HCT116 (cell line): Measurements from ENCODE around the gene GPRC5A. TPM values are rescaled to one million over a fixed set of nuclear protein-coding genes. Genes with fewer than 3 reads are reported as not detected.

Source experiments
- ATAC-seq: fragments of 200-7000 bp; cut with Tn5 transposase; 2 replicates; pipeline ENCODE4 v1.9.1; 2020; ENCODE audit warnings: mild to moderate bottlenecking, moderate library complexity
- BruUV-seq: library from RNA; stranded (reverse); fragments of 400-500 nt; replicated peaks from 2 replicates; lab custom pipeline; 2021; lab: Mats Ljungman, UMichigan
- CTCF ChIA-PET: fragments of 300-600 bp; sonication (Branson Sonifier 250); formaldehyde crosslinking; loops from one replicate; lab custom pipeline; 2021; ENCODE audit warnings: antibody characterized with exemption; lab: Charles Lee
- POLR2A ChIA-PET: fragments of 300-600, 350-600 bp; sonication (Branson Sonifier 250); formaldehyde crosslinking; loops from one replicate; lab custom pipeline; 2021; ENCODE audit warnings: antibody characterized with exemption; lab: Charles Lee
- RAD21 ChIA-PET, 2 experiments: fragments of 300-600 bp; sonication (Branson Sonifier 250); formaldehyde crosslinking; loops; one replicate each; lab custom pipeline; 2023; ENCODE audit warnings: low total read pairs in 2 of 2; ENCODE audit not compliant: uncharacterized antibody in 2 of 2, unreplicated experiment in 2 of 2, low non-redundant PET in 1 of 2; lab: Charles Lee
- DNase-seq: peaks from one replicate; pipeline ENCODE4 v3.0.0-alpha.2; 2010; ENCODE audit warnings: low read depth, low spot score
- H2AFZ ChIP-seq: fragments of 200-600 bp; shearing (Covaris generic), sonication (generic); 2 replicates; pipeline ENCODE4 v1.6.1; 2017; ENCODE audit warnings: low read depth, mixed run types, mixed read lengths, antibody characterized with exemption, low read length; ENCODE audit not compliant: poor library complexity, severe bottlenecking
- H3K27ac ChIP-seq: 2 replicates; pipeline ENCODE4 v1.5.1; 2012; ENCODE audit warnings: low read depth, low read length
- H3K27me3 ChIP-seq: fragments of 200-600 bp; sonication (generic); 2 replicates; pipeline ENCODE4 v1.6.1; 2016; ENCODE audit warnings: mixed run types, low read length, mixed read lengths; ENCODE audit not compliant: insufficient read depth
- H3K36me3 ChIP-seq, 2 experiments: fragments of 200-500 bp in 1 of 2; fragments of 200-600 bp in 1 of 2; sonication (Bioruptor generic) in 1 of 2; sonication (generic) in 1 of 2; 2 replicates each; pipeline versions ENCODE4 v1.5.1 to v1.6.1; 2014 to 2016; ENCODE audit warnings: low read length in 2 of 2, inconsistent platforms in 1 of 2, mixed read lengths in 1 of 2, mixed run types in 1 of 2; ENCODE audit not compliant: insufficient read depth in 2 of 2, control insufficient read depth in 1 of 2
- H3K4me1 ChIP-seq, 2 experiments: fragments of 200-600 bp in 1 of 2; sonication (generic) in 1 of 2; 2 replicates each; pipeline versions ENCODE4 v1.5.1 to v1.6.1; 2012 to 2017; ENCODE audit warnings: low read length in 2 of 2, inconsistent platforms in 1 of 2, mild to moderate bottlenecking in 1 of 2, mixed read lengths in 1 of 2, mixed run types in 1 of 2, moderate library complexity in 1 of 2; ENCODE audit not compliant: insufficient read depth in 2 of 2, control insufficient read depth in 1 of 2
- H3K4me2 ChIP-seq: fragments of 200-600 bp; sonication (generic); 2 replicates; pipeline ENCODE4 v1.6.1; 2017; ENCODE audit warnings: mixed run types, low read length, mixed read lengths
- H3K4me3 ChIP-seq, 2 experiments: fragments of 200-600 bp in 1 of 2; sonication (generic) in 1 of 2; replicated peaks in 1 of 2; 2 replicates each; pipeline ENCODE4 v1.5.1; 2011 to 2016; ENCODE audit warnings: low read length in 2 of 2, control low read depth in 1 of 2, low read depth in 1 of 2, mild to moderate bottlenecking in 1 of 2, mixed read lengths in 1 of 2, mixed run types in 1 of 2
- H3K79me2 ChIP-seq: fragments of 200-600 bp; sonication (generic); 2 replicates; pipeline ENCODE4 v1.6.1; 2017; ENCODE audit warnings: mild to moderate bottlenecking, mixed run types, low read length, moderate library complexity, mixed read lengths; ENCODE audit not compliant: insufficient read depth
- H3K9ac ChIP-seq: fragments of 200-600 bp; sonication (generic); 2 replicates; pipeline ENCODE4 v1.6.1; 2016; ENCODE audit warnings: low read length, mixed read lengths
- H3K9me2 ChIP-seq: fragments of 200-600 bp; sonication (generic), shearing (Covaris generic); 2 replicates; pipeline ENCODE4 v1.6.1; 2017; ENCODE audit warnings: mixed run types, mild to moderate bottlenecking, moderate library complexity; ENCODE audit not compliant: insufficient read depth
- H3K9me3 ChIP-seq, 2 experiments: fragments of 200-500 bp in 1 of 2; fragments of 200-600 bp in 1 of 2; sonication (Bioruptor generic) in 1 of 2; sonication (generic) in 1 of 2; 2 replicates each; pipeline ENCODE4 v1.6.1; 2014 to 2017; ENCODE audit warnings: low read length in 2 of 2, mixed read lengths in 2 of 2, inconsistent platforms in 1 of 2, low read depth in 1 of 2, mild to moderate bottlenecking in 1 of 2, mixed run types in 1 of 2, moderate library complexity in 1 of 2; ENCODE audit not compliant: control insufficient read depth in 1 of 2, insufficient read depth in 1 of 2
- H4K20me1 ChIP-seq: fragments of 200-600 bp; sonication (generic), shearing (Covaris generic); 2 replicates; pipeline ENCODE4 v1.6.1; 2017; ENCODE audit warnings: mixed run types, mild to moderate bottlenecking, moderate library complexity; ENCODE audit not compliant: insufficient read depth
- FOSL1 ChIP-seq: IDR thresholded peaks from 2 replicates; pipeline ENCODE4 v1.6.1; 2012; ENCODE audit warnings: low read depth
- JUND ChIP-seq: IDR thresholded peaks from 2 replicates; pipeline ENCODE4 v1.6.1; 2012
- REST ChIP-seq: IDR thresholded peaks from 2 replicates; pipeline ENCODE4 v1.6.1; 2012; ENCODE audit warnings: low read depth
- intact Hi-C: fragments of 100-400 bp; cut with micrococcal nuclease; formaldehyde crosslinking; loops from 2 replicates; pipeline ENCODE4 v1.10.0; 2022
- total RNA-seq: library from RNA; stranded (reverse); gene quantifications from one replicate; pipeline ENCODE4 v1.2.1, GENCODE V29; 2021; ENCODE audit not compliant: unreplicated experiment

GPRC5A gene
- total RNA-seq, 1 experiment from 2014 or later, result 305 TPM

GRCh38 chr12:12887471-12887870 lies 3.9 kb upstream of the GPRC5A start:
- POLR2A ChIA-PET, result interaction anchor here (0.6 kb wide), 1 partner anchor 14 kb away, joined by 3 read pairs; no protein-coding TSS in a partner anchor
- H4K20me1 ChIP-seq, result no peaks in the 10 kb centered on the region
- H3K9me3 ChIP-seq, result no peaks in the 10 kb centered on the region
- intact Hi-C loops, result no loop called here
- H3K27me3 ChIP-seq, result no peaks in the 10 kb centered on the region
- H3K4me2 ChIP-seq, result peak overlapping the region; percentile 29
- no peak for TF ChIP-seq JUND
- no peaks in the 10 kb centered on the region for H3K36me3 ChIP-seq
- peaks cover 60 to 91% of the 10 kb centered on the region in 2 experiments for H3K4me1 ChIP-seq
- RAD21 ChIA-PET, result interaction anchor here in 1 of 2 experiments (0.7 kb wide), 1 partner anchor 49 kb away, joined by 3 read pairs; no protein-coding TSS in a partner anchor
- CTCF ChIA-PET, result interaction anchor here (1.4 to 1.5 kb wide), 2 partner anchors 49 to 51 kb away, joined by 5 read pairs; no protein-coding TSS in a partner anchor
- no peak overlapping the region for H3K27ac ChIP-seq
- H3K9me2 ChIP-seq, result no peaks in the 10 kb centered on the region
- no peak overlapping the region for H3K4me3 ChIP-seq
- 0 out of 2 replicates have a peak overlapping the region, but pooled peaks have one; percentile 4 for H3K9ac ChIP-seq
- peaks cover 15% of the 10 kb centered on the region for H3K79me2 ChIP-seq
- no peak for DNase-seq
- no TSS peak for BruUV-seq
- no peak for ATAC-seq
- no peak overlapping the region for H2AFZ ChIP-seq

GRCh38 chr12:12889701-12890100 lies 1.7 kb upstream of the GPRC5A start:
- Histone ChIP-seq H3K36me3 (peaks cover 0 to 15% of the 10 kb centered on the region in 2 experiments; a peak in 1 of 4 replicates), H3K9ac (peak overlapping the region; percentile 89), H4K20me1 (0 out of 2 replicates have a peak, but pooled peaks cover 3% of the 10 kb centered on the region), H3K4me2 (peak overlapping the region; percentile 97), H3K9me2 (no peaks in the 10 kb centered on the region), H3K27ac (peak overlapping the region; percentile 93; the same call in 1 of the 2 replicates), H3K4me3 (no peak overlapping the region), H3K79me2 (peaks cover 37% of the 10 kb centered on the region), H3K27me3 (no peaks in the 10 kb centered on the region), H3K4me1 (peaks cover 58 to 91% of the 10 kb centered on the region in 2 experiments), H3K9me3 (no peaks in the 10 kb centered on the region), H2AFZ (no peak overlapping the region)
- no peak for DNase-seq
- intact Hi-C loops, result loop anchor here (2.0 to 10.0 kb wide), 3 partner anchors 77 to 165 kb away; partner anchors contain the start of genes APOLD1 and DDX47
- BruUV-seq, result no TSS peak
- POLR2A ChIA-PET, result interaction anchor here (3.9 kb wide), 1 partner anchor 52 kb away, joined by 66 read pairs; no protein-coding TSS in a partner anchor
- RAD21 ChIA-PET, result no interaction called here
- no peak for ATAC-seq
- CTCF ChIA-PET, result interaction anchor here (3.7 kb wide), 1 partner anchor 52 kb away, joined by 29 read pairs; no protein-coding TSS in a partner anchor
- TF ChIP-seq REST, result no peak
- no peak for TF ChIP-seq FOSL1
- TF ChIP-seq, all 23 proteins: peak for 0
